ENCODE data around the gene RASD1. TPM values are rescaled to one million over a fixed set of nuclear protein-coding genes. Genes with fewer than 3 reads are reported as not detected.

Gene RASD1
- polyA plus RNA-seq, 1 of the 3 experiments (the other 2 are of a cell fraction): 0.43 TPM

DNA sequence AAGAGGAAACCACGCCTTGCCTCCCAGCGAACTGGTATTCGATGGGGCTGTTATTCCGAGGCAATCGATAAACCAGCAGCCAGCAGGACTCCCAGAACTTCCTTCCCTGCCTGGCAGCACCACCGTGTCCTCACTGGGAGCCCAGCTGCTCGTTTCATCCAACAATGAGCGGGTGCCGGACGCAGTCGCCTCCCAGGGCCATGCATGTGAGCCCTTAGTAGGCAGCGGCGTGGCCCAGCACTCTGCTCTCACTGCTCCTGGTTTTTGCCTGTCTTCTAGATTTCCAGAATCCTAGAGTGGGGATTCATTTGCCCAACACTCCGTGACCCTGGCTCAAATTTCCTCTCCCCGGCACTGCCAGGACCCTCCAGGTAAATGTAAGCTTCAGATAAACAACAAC, 29.1 kb upstream of the RASD1 start (continued):
- no peak for TF ChIP-seq USF2 (IDR thresholded peaks at IDR 0.05; ENCODE audit: borderline replicate concordance, low read depth, low read length)
- TF ChIP-seq MEF2A (IDR thresholded peaks at IDR 0.05; ENCODE audit: borderline replicate concordance, low read depth): no peak

DNA sequence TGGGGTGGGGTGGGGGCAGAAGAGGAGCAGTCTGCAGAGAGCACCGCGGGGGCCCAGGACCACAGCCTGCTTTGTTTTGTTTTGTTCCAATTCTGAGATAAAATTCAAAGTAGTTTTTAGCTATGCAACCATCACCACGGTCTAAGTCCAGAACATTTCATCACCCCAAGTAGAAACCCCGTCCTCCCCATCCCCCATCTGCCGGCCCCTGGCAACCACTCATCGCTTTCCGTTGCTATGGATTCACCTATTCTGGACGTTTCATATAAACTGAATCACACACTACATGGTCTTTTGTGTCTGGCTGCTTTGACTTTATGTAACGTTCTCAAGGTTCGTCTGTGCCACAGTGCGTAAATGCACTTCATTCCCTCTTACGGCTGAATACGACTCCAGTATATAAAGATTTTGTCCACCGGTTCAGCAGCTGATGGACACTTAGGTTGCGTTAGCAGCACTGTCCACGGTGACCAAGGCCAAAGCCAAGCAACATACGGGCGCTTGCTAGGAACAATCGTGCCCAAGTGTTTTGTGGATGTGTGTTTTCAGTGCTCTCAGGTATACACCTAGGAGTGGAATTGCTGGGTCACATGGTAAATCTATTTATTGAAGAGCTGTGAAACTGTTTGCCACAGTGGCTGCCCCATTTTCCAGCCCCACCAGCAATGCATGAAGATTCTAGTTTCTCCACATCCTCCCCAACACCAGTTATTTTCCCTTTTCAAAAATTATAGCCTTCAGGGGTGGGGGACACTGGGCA, 27.7 kb upstream of the RASD1 start:
- TF ChIP-seq, protein P1, sequence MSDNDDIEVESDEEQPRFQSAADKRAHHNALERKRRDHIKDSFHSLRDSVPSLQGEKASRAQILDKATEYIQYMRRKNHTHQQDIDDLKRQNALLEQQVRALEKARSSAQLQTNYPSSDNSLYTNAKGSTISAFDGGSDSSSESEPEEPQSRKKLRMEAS (IDR thresholded peaks at IDR 0.05; ENCODE audit: low read depth): no peak
- TF ChIP-seq NFIC (IDR thresholded peaks at IDR 0.05; ENCODE audit: borderline replicate concordance) (no peak), EP300 (IDR thresholded peaks at IDR 0.05; ENCODE audit: borderline replicate concordance in 1 of 2, low read depth in 1 of 2, low read length in 1 of 2) (no peak), POLR2AphosphoS5 (IDR thresholded peaks at IDR 0.05; ENCODE audit: low read depth, low read length) (no peak), YY1 (IDR thresholded peaks at IDR 0.05; ENCODE audit: low read depth) (no peak), TCF12 (IDR thresholded peaks at IDR 0.05) (no peak), GABPA (IDR thresholded peaks at IDR 0.05; ENCODE audit: low read depth) (no peak), TEAD4 (IDR thresholded peaks at IDR 0.05; ENCODE audit: borderline replicate concordance, insufficient read depth) (no peak), RCOR1 (IDR thresholded peaks at IDR 0.05; ENCODE audit: low read length) (no peak), RXRA (IDR thresholded peaks at IDR 0.05; ENCODE audit: borderline replicate concordance, low read depth) (no peak), SIN3A (IDR thresholded peaks at IDR 0.05; ENCODE audit: borderline replicate concordance, low read depth, low read length) (no peak), FOSL2 (IDR thresholded peaks at IDR 0.05; ENCODE audit: borderline replicate concordance, low read depth) (no peak), RFX5 (IDR thresholded peaks at IDR 0.05; ENCODE audit: low read length) (no peak)
- TF ChIP-seq, protein P2, sequence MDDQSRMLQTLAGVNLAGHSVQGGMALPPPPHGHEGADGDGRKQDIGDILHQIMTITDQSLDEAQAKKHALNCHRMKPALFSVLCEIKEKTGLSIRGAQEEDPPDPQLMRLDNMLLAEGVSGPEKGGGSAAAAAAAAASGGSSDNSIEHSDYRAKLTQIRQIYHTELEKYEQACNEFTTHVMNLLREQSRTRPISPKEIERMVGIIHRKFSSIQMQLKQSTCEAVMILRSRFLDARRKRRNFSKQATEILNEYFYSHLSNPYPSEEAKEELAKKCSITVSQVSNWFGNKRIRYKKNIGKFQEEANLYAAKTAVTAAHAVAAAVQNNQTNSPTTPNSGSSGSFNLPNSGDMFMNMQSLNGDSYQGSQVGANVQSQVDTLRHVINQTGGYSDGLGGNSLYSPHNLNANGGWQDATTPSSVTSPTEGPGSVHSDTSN (IDR thresholded peaks at IDR 0.05): no peak
- TF ChIP-seq, protein P3, sequence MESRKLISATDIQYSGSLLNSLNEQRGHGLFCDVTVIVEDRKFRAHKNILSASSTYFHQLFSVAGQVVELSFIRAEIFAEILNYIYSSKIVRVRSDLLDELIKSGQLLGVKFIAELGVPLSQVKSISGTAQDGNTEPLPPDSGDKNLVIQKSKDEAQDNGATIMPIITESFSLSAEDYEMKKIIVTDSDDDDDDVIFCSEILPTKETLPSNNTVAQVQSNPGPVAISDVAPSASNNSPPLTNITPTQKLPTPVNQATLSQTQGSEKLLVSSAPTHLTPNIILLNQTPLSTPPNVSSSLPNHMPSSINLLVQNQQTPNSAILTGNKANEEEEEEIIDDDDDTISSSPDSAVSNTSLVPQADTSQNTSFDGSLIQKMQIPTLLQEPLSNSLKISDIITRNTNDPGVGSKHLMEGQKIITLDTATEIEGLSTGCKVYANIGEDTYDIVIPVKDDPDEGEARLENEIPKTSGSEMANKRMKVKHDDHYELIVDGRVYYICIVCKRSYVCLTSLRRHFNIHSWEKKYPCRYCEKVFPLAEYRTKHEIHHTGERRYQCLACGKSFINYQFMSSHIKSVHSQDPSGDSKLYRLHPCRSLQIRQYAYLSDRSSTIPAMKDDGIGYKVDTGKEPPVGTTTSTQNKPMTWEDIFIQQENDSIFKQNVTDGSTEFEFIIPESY (IDR thresholded peaks at IDR 0.05; ENCODE audit: borderline replicate concordance, low read depth): no peak
- TF ChIP-seq, protein P4, sequence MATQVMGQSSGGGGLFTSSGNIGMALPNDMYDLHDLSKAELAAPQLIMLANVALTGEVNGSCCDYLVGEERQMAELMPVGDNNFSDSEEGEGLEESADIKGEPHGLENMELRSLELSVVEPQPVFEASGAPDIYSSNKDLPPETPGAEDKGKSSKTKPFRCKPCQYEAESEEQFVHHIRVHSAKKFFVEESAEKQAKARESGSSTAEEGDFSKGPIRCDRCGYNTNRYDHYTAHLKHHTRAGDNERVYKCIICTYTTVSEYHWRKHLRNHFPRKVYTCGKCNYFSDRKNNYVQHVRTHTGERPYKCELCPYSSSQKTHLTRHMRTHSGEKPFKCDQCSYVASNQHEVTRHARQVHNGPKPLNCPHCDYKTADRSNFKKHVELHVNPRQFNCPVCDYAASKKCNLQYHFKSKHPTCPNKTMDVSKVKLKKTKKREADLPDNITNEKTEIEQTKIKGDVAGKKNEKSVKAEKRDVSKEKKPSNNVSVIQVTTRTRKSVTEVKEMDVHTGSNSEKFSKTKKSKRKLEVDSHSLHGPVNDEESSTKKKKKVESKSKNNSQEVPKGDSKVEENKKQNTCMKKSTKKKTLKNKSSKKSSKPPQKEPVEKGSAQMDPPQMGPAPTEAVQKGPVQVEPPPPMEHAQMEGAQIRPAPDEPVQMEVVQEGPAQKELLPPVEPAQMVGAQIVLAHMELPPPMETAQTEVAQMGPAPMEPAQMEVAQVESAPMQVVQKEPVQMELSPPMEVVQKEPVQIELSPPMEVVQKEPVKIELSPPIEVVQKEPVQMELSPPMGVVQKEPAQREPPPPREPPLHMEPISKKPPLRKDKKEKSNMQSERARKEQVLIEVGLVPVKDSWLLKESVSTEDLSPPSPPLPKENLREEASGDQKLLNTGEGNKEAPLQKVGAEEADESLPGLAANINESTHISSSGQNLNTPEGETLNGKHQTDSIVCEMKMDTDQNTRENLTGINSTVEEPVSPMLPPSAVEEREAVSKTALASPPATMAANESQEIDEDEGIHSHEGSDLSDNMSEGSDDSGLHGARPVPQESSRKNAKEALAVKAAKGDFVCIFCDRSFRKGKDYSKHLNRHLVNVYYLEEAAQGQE (IDR thresholded peaks at IDR 0.05; ENCODE audit: low read depth, low read length): no peak
- H3K4me1 ChIP-seq (ENCODE audit: control insufficient read depth in 1 of 2, insufficient read depth in 2 of 2, low read depth in 1 of 2, low read length in 1 of 2): peaks cover 0 to 16% of the 10 kb centered on the region in 2 experiments; a peak in 1 of 4 replicates
- H4K20me1 ChIP-seq (ENCODE audit: insufficient read depth): no peaks in the 10 kb centered on the region
- no peaks in the 10 kb centered on the region for H3K79me2 ChIP-seq (ENCODE audit: insufficient read depth)
- no peaks in the 10 kb centered on the region for H3K9me3 ChIP-seq
- DNase-seq: no peak
- ChIA-PET POLR2A (no interaction called here), CTCF (interaction anchor here (0.8 to 8.3 kb wide), 3 partner anchors 14 to 45 kb away, joined by 3 to 42 read pairs (median 13); no protein-coding TSS in a partner anchor)
- H3K36me3 ChIP-seq (replicated peaks in 1 of 2; ENCODE audit: control insufficient read depth in 1 of 2, insufficient read depth in 2 of 2, low read length in 1 of 2): no peaks in the 10 kb centered on the region
- H3K27me3 ChIP-seq (ENCODE audit: insufficient read depth): no peaks in the 10 kb centered on the region
- WGBS (ENCODE audit: low lambda C conversion rate): 94% methylated on average over 19 of the region's 19 CpGs
- no peak overlapping the region for H3K4me2 ChIP-seq
- H3K4me3 ChIP-seq (ENCODE audit: low read depth in 2 of 2, low read length in 1 of 2): no peak overlapping the region
- no peak overlapping the region for H3K27ac ChIP-seq (ENCODE audit: low read depth in 2 of 2, low read length in 1 of 2)
- H3K9ac ChIP-seq: no peak overlapping the region
- no peak overlapping the region for H2AFZ ChIP-seq (ENCODE audit: low read depth)
- no peaks in the 10 kb centered on the region for H3K9me2 ChIP-seq
- H3F3A ChIP-seq (replicated peaks; ENCODE audit: insufficient read depth): no peaks in the 10 kb centered on the region

All from SK-N-SH (cell line).